IMR-90 (cell line): ENCODE results near the gene SLC4A8. TPM values are rescaled to one million over a fixed set of nuclear protein-coding genes. Genes with fewer than 3 reads are reported as not detected.

Source experiments
- ATAC-seq: fragments of 200-7000 bp; cut with Tn5 transposase; 2 replicates; pipeline ENCODE4 v1.9.1; 2020; ENCODE audit warnings: low read depth, mild to moderate bottlenecking, moderate library complexity
- BruUV-seq: library from RNA; stranded (reverse); fragments of 400-500 nt; replicated peaks from 2 replicates; lab custom pipeline; 2021; lab: Mats Ljungman, UMichigan
- CTCF ChIA-PET: fragments of 300-600 bp; formaldehyde crosslinking; extraction: SDS; loops from one replicate; lab custom pipeline; 2021; ENCODE audit warnings: antibody characterized with exemption; lab: Yijun Ruan, JAX
- POLR2A ChIA-PET: fragments of 300-600 bp; sonication (Branson Sonifier 250); formaldehyde crosslinking; loops from one replicate; lab custom pipeline; 2022; ENCODE audit warnings: antibody characterized with exemption; ENCODE audit not compliant: unreplicated experiment; lab: Charles Lee
- DNase-seq: peaks from one replicate; pipeline ENCODE4 v3.0.0; 2013
- H2AFZ ChIP-seq: replicated peaks from 2 replicates; pipeline ENCODE3; 2013; ENCODE audit warnings: low read length, mild to moderate bottlenecking; ENCODE audit not compliant: poor library complexity
- H2AK5ac ChIP-seq: 2 replicates; pipeline ENCODE4 v1.6.1; 2013; ENCODE audit warnings: low read depth, low read length, inconsistent platforms
- H2AK9ac ChIP-seq: replicated peaks from 2 replicates; pipeline ENCODE3; 2013; ENCODE audit warnings: mild to moderate bottlenecking, low read depth, low read length, moderate library complexity; ENCODE audit not compliant: poor library complexity
- H2BK120ac ChIP-seq: 2 replicates; pipeline ENCODE4 v1.6.1; 2013; ENCODE audit warnings: low read depth, low read length, inconsistent platforms
- H2BK15ac ChIP-seq: 3 replicates; pipeline ENCODE4 v1.6.1; 2013; ENCODE audit warnings: low read depth, low read length, inconsistent platforms
- H2BK20ac ChIP-seq: 2 replicates; pipeline ENCODE4 v1.6.1; 2013; ENCODE audit warnings: low read depth, mild to moderate bottlenecking, inconsistent platforms, low read length, moderate library complexity
- H2BK5ac ChIP-seq: 2 replicates; pipeline ENCODE4 v1.6.1; 2013; ENCODE audit warnings: mild to moderate bottlenecking, low read depth, low read length, inconsistent platforms; ENCODE audit not compliant: poor library complexity, severe bottlenecking
- H3K14ac ChIP-seq: replicated peaks from 2 replicates; pipeline ENCODE4 v1.6.1; 2013; ENCODE audit warnings: low read depth, low read length, inconsistent platforms
- H3K18ac ChIP-seq: 2 replicates; pipeline ENCODE4 v1.6.1; 2013; ENCODE audit warnings: low read depth, low read length, control low read depth
- H3K23ac ChIP-seq: 2 replicates; pipeline ENCODE4 v1.6.1; 2013; ENCODE audit warnings: low read depth, low read length, inconsistent platforms
- H3K27ac ChIP-seq: 2 replicates; pipeline ENCODE4 v1.5.1; 2013; ENCODE audit warnings: mild to moderate bottlenecking, control low read depth, low read length; ENCODE audit not compliant: insufficient read depth
- H3K27me3 ChIP-seq: 2 replicates; pipeline ENCODE4 v1.6.1; 2013; ENCODE audit warnings: low read length; ENCODE audit not compliant: control insufficient read depth, insufficient read depth
- H3K36me3 ChIP-seq: 2 replicates; pipeline ENCODE4 v1.6.1; 2013; ENCODE audit warnings: low read length, mixed read lengths; ENCODE audit not compliant: control insufficient read depth, insufficient read depth
- H3K4ac ChIP-seq: 2 replicates; pipeline ENCODE4 v1.6.1; 2013; ENCODE audit warnings: low read depth, low read length, inconsistent platforms
- H3K4me1 ChIP-seq: 2 replicates; pipeline ENCODE4 v1.6.1; 2013; ENCODE audit warnings: low read length, mixed read lengths; ENCODE audit not compliant: control insufficient read depth, insufficient read depth
- H3K4me2 ChIP-seq: 2 replicates; pipeline ENCODE4 v1.6.1; 2013; ENCODE audit warnings: low read depth, mild to moderate bottlenecking, control low read depth, low read length, moderate library complexity
- H3K4me3 ChIP-seq: 2 replicates; pipeline ENCODE4 v1.5.1; 2013; ENCODE audit warnings: low read depth, mild to moderate bottlenecking, control low read depth, low read length, moderate library complexity; ENCODE audit not compliant: insufficient read depth
- H3K56ac ChIP-seq: 2 replicates; pipeline ENCODE4 v1.6.1; 2013; ENCODE audit warnings: low read length, inconsistent platforms; ENCODE audit not compliant: insufficient read depth; ENCODE audit errors: extremely low read depth
- H3K79me1 ChIP-seq, 2 experiments: 2 replicates each; pipeline ENCODE4 v1.6.1; 2013; ENCODE audit warnings: low read length in 2 of 2, inconsistent platforms in 1 of 2, low read depth in 1 of 2
- H3K9ac ChIP-seq: 2 replicates; pipeline ENCODE4 v1.6.1; 2013; ENCODE audit warnings: low read depth, low read length, control low read depth
- H3K9me1 ChIP-seq: 2 replicates; pipeline ENCODE4 v1.6.1; 2013; ENCODE audit warnings: low read length, inconsistent platforms; ENCODE audit not compliant: insufficient read depth
- H3K9me3 ChIP-seq: 2 replicates; pipeline ENCODE4 v1.6.1; 2013; ENCODE audit warnings: low read length; ENCODE audit not compliant: control insufficient read depth, insufficient read depth
- H4K20me1 ChIP-seq: 2 replicates; pipeline ENCODE4 v1.6.1; 2013; ENCODE audit warnings: low read length, inconsistent platforms; ENCODE audit not compliant: insufficient read depth
- H4K5ac ChIP-seq: 2 replicates; pipeline ENCODE4 v1.6.1; 2013; ENCODE audit warnings: mild to moderate bottlenecking, low read depth, low read length, control low read depth
- H4K8ac ChIP-seq, 2 experiments: 2 replicates each; pipeline ENCODE4 v1.6.1; 2013; ENCODE audit warnings: low read depth in 2 of 2, low read length in 2 of 2, control low read depth in 1 of 2, inconsistent platforms in 1 of 2
- H4K91ac ChIP-seq: 2 replicates; pipeline ENCODE4 v1.6.1; 2013; ENCODE audit warnings: low read depth, low read length, inconsistent platforms; ENCODE audit not compliant: insufficient read depth
- BHLHE40 ChIP-seq: fragments of 150-350 bp; IDR thresholded peaks from 2 replicates; pipeline ENCODE4 v1.6.1; 2016; ENCODE audit warnings: mild to moderate bottlenecking, low read depth, low read length
- CEBPB ChIP-seq: IDR thresholded peaks from 2 replicates; pipeline ENCODE4 v1.6.1; 2012; ENCODE audit warnings: low read depth, low read length, improper control_type of control experiment
- CHD1 ChIP-seq: IDR thresholded peaks from 2 replicates; pipeline ENCODE4 v1.6.1; 2012; ENCODE audit warnings: low read depth, low read length, improper control_type of control experiment
- CTCF ChIP-seq: conservative IDR thresholded peaks from 2 replicates; pipeline ENCODE4 v1.5.1; 2012; ENCODE audit warnings: mild to moderate bottlenecking, low read depth, low read length, improper control_type of control experiment
- FOS ChIP-seq: fragments of 150-350 bp; IDR thresholded peaks from 2 replicates; pipeline ENCODE4 v1.6.1; 2016; ENCODE audit warnings: low read depth, low read length
- MAFK ChIP-seq: IDR thresholded peaks from 2 replicates; pipeline ENCODE4 v1.6.1; 2012; ENCODE audit warnings: low read depth, low read length, improper control_type of control experiment
- MAZ ChIP-seq: IDR thresholded peaks from 2 replicates; pipeline ENCODE4 v1.6.1; 2012; ENCODE audit warnings: low read depth, mild to moderate bottlenecking, low read length, improper control_type of control experiment, moderate library complexity, borderline replicate concordance
- MXI1 ChIP-seq: IDR thresholded peaks from 2 replicates; pipeline ENCODE4 v1.6.1; 2012; ENCODE audit warnings: low read depth, mild to moderate bottlenecking, low read length, moderate library complexity, borderline replicate concordance
- NFE2L2 ChIP-seq: fragments of 150-350 bp; IDR thresholded peaks from 2 replicates; pipeline ENCODE4 v1.6.1; 2016; ENCODE audit warnings: low read depth, mild to moderate bottlenecking, low read length
- POLR2A ChIP-seq: IDR thresholded peaks from 2 replicates; pipeline ENCODE4 v1.6.1; 2012; ENCODE audit warnings: mild to moderate bottlenecking, low read depth, low read length
- RAD21 ChIP-seq: IDR thresholded peaks from 2 replicates; pipeline ENCODE4 v1.6.1; 2012; ENCODE audit warnings: low read length, improper control_type of control experiment
- RCOR1 ChIP-seq: IDR thresholded peaks from 2 replicates; pipeline ENCODE4 v1.6.1; 2012; ENCODE audit warnings: mild to moderate bottlenecking, low read length, improper control_type of control experiment; ENCODE audit not compliant: insufficient replicate concordance
- RFX5 ChIP-seq: IDR thresholded peaks from 2 replicates; pipeline ENCODE4 v1.8.0; 2012; ENCODE audit warnings: low read depth, mild to moderate bottlenecking, low read length, moderate library complexity
- SMC3 ChIP-seq: fragments of 150-350 bp; IDR thresholded peaks from 2 replicates; pipeline ENCODE4 v1.6.1; 2016; ENCODE audit warnings: low read depth, mild to moderate bottlenecking, antibody characterized with exemption, low read length, moderate library complexity
- USF2 ChIP-seq: fragments of 150-350 bp; IDR thresholded peaks from 2 replicates; pipeline ENCODE4 v1.6.1; 2017; ENCODE audit warnings: mild to moderate bottlenecking, antibody characterized with exemption, low read length, low read depth
- WGBS, 2 experiments: methylation state at CpG; one replicate each; pipeline versions ENCODE4 v1.1.5 to v1.1.7; 2013; ENCODE audit warnings: missing lambda C conversion rate in 2 of 2; ENCODE audit not compliant: insufficient read length in 1 of 2; ENCODE audit errors: extremely low coverage in 2 of 2; 5-methylcytosine and 5-hydroxymethylcytosine counted together
- dilution Hi-C: fragments of 300-500 bp; cut with HindIII; formaldehyde crosslinking; loops from one replicate; pipeline ENCODE4 v1.14.3; 2018; ENCODE audit warnings: low sequenced_read_pairs; ENCODE audit not compliant: unreplicated experiment
- in situ Hi-C: fragments of 300-500 bp; cut with MboI; formaldehyde crosslinking; loops from 3 replicates; pipeline ENCODE4 v1.14.3; 2019; ENCODE audit warnings: low sequenced_read_pairs, inconsistent platforms, mixed read lengths
- intact Hi-C: fragments of 100-400 bp; cut with micrococcal nuclease; formaldehyde crosslinking; loops from 2 replicates; pipeline ENCODE4 v1.10.0; 2022
- polyA plus RNA-seq, 3 experiments: library from polyadenylated mRNA; depleted of rRNA; stranded (reverse); fragments of >200 nt; gene quantifications; 2 replicates each; pipeline ENCODE4 v1.2.3, GENCODE V29; 2012; ENCODE audit warnings: low replicate concordance in 1 of 3
- total RNA-seq: library from RNA; depleted of rRNA; stranded (reverse); fragments of >200 nt; gene quantifications from 2 replicates; pipeline ENCODE4 v1.2.3, GENCODE V29; 2012
- TF ChIP-seq, protein P1 (sequence below): fragments of 150-350 bp; IDR thresholded peaks from 2 replicates; pipeline ENCODE4 v1.6.1; 2016; ENCODE audit warnings: low read depth, mild to moderate bottlenecking, low read length, moderate library complexity, borderline replicate concordance

Gene SLC4A8
- total and polyA plus RNA-seq, 2 of the 4 experiments (the other 2 are of a cell fraction), result 3.1 to 5.2 TPM

GRCh38 chr12:51430196-51430895, 5.7 kb downstream of the SLC4A8 start:
- H2BK5ac ChIP-seq, result no peak overlapping the region
- peaks cover 10 to 12% of the 10 kb centered on the region in 2 experiments; a peak in 2 of 4 replicates for H3K79me1 ChIP-seq
- H4K5ac ChIP-seq, result no peak overlapping the region
- no CpG with 5 or more reads among the region's 4 CpGs for WGBS, 2 experiments
- ATAC-seq, result no peak
- BruUV-seq, result no TSS peak
- H3K27ac ChIP-seq, result no peak overlapping the region
- H3K4me1 ChIP-seq, result no peaks in the 10 kb centered on the region
- in situ Hi-C loops (no loop called here), dilution Hi-C loops (no loop called here), intact Hi-C loops (no loop called here)
- CTCF ChIA-PET, result no interaction called here
- no peak overlapping the region for H3K4ac ChIP-seq
- no peak overlapping the region for H3K18ac ChIP-seq
- no peak overlapping the region for H2AFZ ChIP-seq
- TF ChIP-seq MXI1 (no peak), SMC3 (no peak), USF2 (no peak), NFE2L2 (no peak), CEBPB (no peak), RFX5 (no peak), MAZ (no peak), BHLHE40 (no peak), CTCF (no peak), RCOR1 (no peak), MAFK (no peak), FOS (no peak), RAD21 (no peak), CHD1 (no peak), POLR2A (no peak)
- TF ChIP-seq, protein P1, sequence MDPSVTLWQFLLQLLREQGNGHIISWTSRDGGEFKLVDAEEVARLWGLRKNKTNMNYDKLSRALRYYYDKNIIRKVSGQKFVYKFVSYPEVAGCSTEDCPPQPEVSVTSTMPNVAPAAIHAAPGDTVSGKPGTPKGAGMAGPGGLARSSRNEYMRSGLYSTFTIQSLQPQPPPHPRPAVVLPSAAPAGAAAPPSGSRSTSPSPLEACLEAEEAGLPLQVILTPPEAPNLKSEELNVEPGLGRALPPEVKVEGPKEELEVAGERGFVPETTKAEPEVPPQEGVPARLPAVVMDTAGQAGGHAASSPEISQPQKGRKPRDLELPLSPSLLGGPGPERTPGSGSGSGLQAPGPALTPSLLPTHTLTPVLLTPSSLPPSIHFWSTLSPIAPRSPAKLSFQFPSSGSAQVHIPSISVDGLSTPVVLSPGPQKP, result no peak
- H3K9ac ChIP-seq, result no peak overlapping the region
- no peak overlapping the region for H2AK9ac ChIP-seq
- no peak overlapping the region for H3K23ac ChIP-seq
- H4K20me1 ChIP-seq, result no peaks in the 10 kb centered on the region
- no peaks in the 10 kb centered on the region for H3K9me3 ChIP-seq
- H3K4me3 ChIP-seq, result no peak overlapping the region
- DNase-seq, result no peak
- no peaks in the 10 kb centered on the region for H3K27me3 ChIP-seq
- H2BK15ac ChIP-seq, result no peak overlapping the region
- no peak overlapping the region for H2BK20ac ChIP-seq
- no peak overlapping the region for H2BK120ac ChIP-seq
- POLR2A ChIA-PET, result no interaction called here
- H3K36me3 ChIP-seq, result no peaks in the 10 kb centered on the region
- no peak overlapping the region for H3K14ac ChIP-seq
- no peak overlapping the region for H4K91ac ChIP-seq
- H3K56ac ChIP-seq, result no peak overlapping the region
- H4K8ac ChIP-seq, result no peak overlapping the region
- no peak overlapping the region for H2AK5ac ChIP-seq
- H3K9me1 ChIP-seq, result no peaks in the 10 kb centered on the region
- H3K4me2 ChIP-seq, result no peak overlapping the region
